Keratinocyte (primary cell): ENCODE measurements around the gene BCHE. TPM values are rescaled to one million over a fixed set of nuclear protein-coding genes. Genes with fewer than 3 reads are reported as not detected.

Experiments
- DNase-seq: peaks from one replicate; pipeline ENCODE4 v3.0.0-alpha.2; 2011; ENCODE audit warnings: low read depth, missing footprints, low spot score
- FAIRE-seq: peaks from 2 replicates; lab custom pipeline; 2011; peaks lifted over from hg19 to GRCh38; lab: Jason Lieb, UNC
- H2AFZ ChIP-seq: 2 replicates; pipeline ENCODE4 v1.6.0; 2012; ENCODE audit warnings: low read length, control low read depth, inconsistent platforms; ENCODE audit not compliant: control insufficient read depth
- H3K27ac ChIP-seq: 2 replicates; pipeline ENCODE4 v1.5.1; 2011; ENCODE audit warnings: low read length; ENCODE audit not compliant: control insufficient read depth, insufficient read depth
- H3K27me3 ChIP-seq: 3 replicates; pipeline ENCODE4 v1.6.0; 2011; ENCODE audit warnings: low read length; ENCODE audit not compliant: control insufficient read depth, insufficient read depth; ENCODE audit errors: extremely low read depth
- H3K36me3 ChIP-seq, 2 experiments: 2 replicates in 1 of 2; 3 replicates in 1 of 2; pipeline ENCODE4 v1.5.1; 2011; ENCODE audit warnings: low read length in 2 of 2, mild to moderate bottlenecking in 1 of 2; ENCODE audit not compliant: control insufficient read depth in 2 of 2, insufficient read depth in 2 of 2; ENCODE audit errors: extremely low read depth in 1 of 2
- H3K4me1 ChIP-seq: 3 replicates; pipeline ENCODE4 v1.5.1; 2011; ENCODE audit warnings: low read length; ENCODE audit not compliant: control insufficient read depth, insufficient read depth; ENCODE audit errors: extremely low read depth
- H3K4me2 ChIP-seq: 3 replicates; pipeline ENCODE4 v1.6.0; 2011; ENCODE audit warnings: low read depth, low read length; ENCODE audit not compliant: control insufficient read depth, insufficient read depth; ENCODE audit errors: extremely low read depth
- H3K4me3 ChIP-seq, 3 experiments: fragments of 200-600 bp in 1 of 3; sonication (generic) in 1 of 3; 2 replicates in 2 of 3; 3 replicates in 1 of 3; pipeline ENCODE4 v1.5.1; 2011 to 2016; ENCODE audit warnings: low read length in 3 of 3, mild to moderate bottlenecking in 3 of 3, control low read depth in 2 of 3, inconsistent platforms in 1 of 3, low read depth in 1 of 3, mixed read lengths in 1 of 3, mixed run types in 1 of 3, moderate library complexity in 1 of 3; ENCODE audit not compliant: control insufficient read depth in 2 of 3, insufficient read depth in 2 of 3; ENCODE audit errors: extremely low read depth in 1 of 3
- H3K79me2 ChIP-seq: 2 replicates; pipeline ENCODE4 v1.6.0; 2012; ENCODE audit warnings: low read length; ENCODE audit not compliant: control insufficient read depth, insufficient read depth
- H3K9ac ChIP-seq: 3 replicates; pipeline ENCODE4 v1.6.0; 2011; ENCODE audit warnings: low read length; ENCODE audit not compliant: control insufficient read depth, insufficient read depth; ENCODE audit errors: extremely low read depth
- H3K9me1 ChIP-seq: 3 replicates; pipeline ENCODE4 v1.6.0; 2011; ENCODE audit warnings: low read length; ENCODE audit not compliant: control insufficient read depth, insufficient read depth; ENCODE audit errors: extremely low read depth
- H3K9me3 ChIP-seq: 2 replicates; pipeline ENCODE4 v1.5.1; 2012; ENCODE audit warnings: low read depth, low read length; ENCODE audit not compliant: control insufficient read depth
- H4K20me1 ChIP-seq: 3 replicates; pipeline ENCODE4 v1.6.0; 2011; ENCODE audit warnings: low read length; ENCODE audit not compliant: control insufficient read depth, insufficient read depth; ENCODE audit errors: extremely low read depth
- CTCF ChIP-seq, 3 experiments: IDR thresholded peaks in 1 of 3; conservative IDR thresholded peaks in 1 of 3; optimal IDR thresholded peaks in 1 of 3; 2 replicates in 2 of 3; 3 replicates in 1 of 3; pipeline versions ENCODE3 to v1.5.1; 2011; ENCODE audit warnings: low read length in 3 of 3, mild to moderate bottlenecking in 3 of 3, moderate library complexity in 2 of 3, control low read depth in 1 of 3, inconsistent platforms in 1 of 3; ENCODE audit not compliant: insufficient read depth in 2 of 3; ENCODE audit errors: extremely low read depth in 1 of 3
- EZH2 ChIP-seq: IDR thresholded peaks from one replicate; pipeline ENCODE4 v1.6.1; 2012; ENCODE audit warnings: inconsistent platforms, mild to moderate bottlenecking, low read length, moderate library complexity
- dilution Hi-C: fragments of 300-500 bp; cut with MboI; formaldehyde crosslinking; loops from one replicate; pipeline ENCODE4 v1.7.0; 2020; ENCODE audit warnings: low sequenced_read_pairs; ENCODE audit not compliant: extremely low pct_ligation_motif_present
- polyA plus RNA-seq, 5 experiments: library from polyadenylated mRNA; depleted of rRNA in 3 of 5; stranded (reverse) in 3 of 5; stranded (forward) in 1 of 5; unstranded in 1 of 5; fragments of >200 nt; gene quantifications; 1 replicate in 1 of 5; 2 replicates in 3 of 5; 3 replicates in 1 of 5; pipeline versions ENCODE4 v1.2.1 to v1.2.3, GENCODE V29; 2011 to 2012; ENCODE audit warnings: missing spikeins in 2 of 5, low read depth in 1 of 5, low replicate concordance in 1 of 5

BCHE gene
- polyA plus RNA-seq, 1 donor (not counting 4 experiments of a cell fraction or from before 2014, with no cell fraction given) = 2.0 TPM

- no peak overlapping the region for H3K4me2 ChIP-seq
- H3K27me3 ChIP-seq = no peaks in the 10 kb centered on the region
- H3K9me1 ChIP-seq = no peaks in the 10 kb centered on the region
- H3K9ac ChIP-seq = no peak overlapping the region
- H3K27ac ChIP-seq = no peak overlapping the region
- H2AFZ ChIP-seq = no peak overlapping the region
- no peaks in the 10 kb centered on the region for H3K9me3 ChIP-seq
- H3K79me2 ChIP-seq = no peaks in the 10 kb centered on the region
- TF ChIP-seq CTCF (optimal IDR thresholded peaks at IDR 0.05 in 1 of 3, IDR thresholded peaks at IDR 0.05 in 1 of 3, conservative IDR thresholded peaks at IDR 0.05 in 1 of 3; ENCODE audit: extremely low read depth in 1 of 3, insufficient read depth in 2 of 3, low read length in 3 of 3) (no peak), EZH2 (no peak)
- H3K4me3 ChIP-seq = no peak overlapping the region
- FAIRE-seq = no peak
- dilution Hi-C loops = no loop called here
- DNase-seq = no peak
- peaks cover 5% of the 10 kb centered on the region for H3K4me1 ChIP-seq
- no peaks in the 10 kb centered on the region for H3K36me3 ChIP-seq
- no peaks in the 10 kb centered on the region for H4K20me1 ChIP-seq
These were observed 33.8 kb downstream of the BCHE start for GRCh38 chr3:165803471-165803870.

GRCh38 chr3:165800970-165801369 is 36.3 kb downstream of the BCHE start:
- TF ChIP-seq EZH2 (no peak), CTCF (optimal IDR thresholded peaks at IDR 0.05 in 1 of 3, IDR thresholded peaks at IDR 0.05 in 1 of 3, conservative IDR thresholded peaks at IDR 0.05 in 1 of 3; ENCODE audit: extremely low read depth in 1 of 3, insufficient read depth in 2 of 3, low read length in 3 of 3) (no peak)
- dilution Hi-C loops = no loop called here
- Histone ChIP-seq H3K4me2 (no peak overlapping the region), H3K27ac (no peak overlapping the region), H3K4me3 (no peak overlapping the region), H3K4me1 (peaks cover 5% of the 10 kb centered on the region), H3K79me2 (no peaks in the 10 kb centered on the region), H3K9me3 (no peaks in the 10 kb centered on the region), H4K20me1 (no peaks in the 10 kb centered on the region), H2AFZ (no peak overlapping the region), H3K9ac (no peak overlapping the region), H3K36me3 (no peaks in the 10 kb centered on the region), H3K9me1 (no peaks in the 10 kb centered on the region), H3K27me3 (no peaks in the 10 kb centered on the region)
- no peak for DNase-seq
- no peak for FAIRE-seq
